Activated CD4-positive, alpha-beta T cell treated with anti-CD3 and anti-CD28 coated beads, Interleukin-2, Interleukin-6, amounts not matched to agents 100 ng/mL and 50 ng/mL, durations not matched to agents 16 hours and 8 hours (primary cell): Measurements from ENCODE around the gene THOP1.
"Not testable (repeated sequence)": the region's sequence is repeated elsewhere in the genome, so short reads cannot be mapped to it uniquely, and the experiment has no call there.

Experiments used
- DNase-seq: peaks from one replicate; pipeline ENCODE4 v3.0.0-alpha.2; 2020

The THOP1 gene

GRCh38 chr19:2805261-2805900 lies 20.1 kb downstream of the THOP1 start:
- no peak for DNase-seq

- DNase-seq = no peak
Observed at GRCh38 chr19:2805991-2806649, 20.8 kb downstream of the THOP1 start.

- DNase-seq = no peak
Observed at GRCh38 chr19:2806736-2807378, 21.6 kb downstream of the THOP1 start.

- DNase-seq = no peak
Observed at GRCh38 chr19:2807379-2808128, 22.3 kb downstream of the THOP1 start.

- DNase-seq = no peak
Observed at GRCh38 chr19:2808129-2808941, 23.0 kb downstream of the THOP1 start.

GRCh38 chr19:2809387-2810140 lies 24.3 kb downstream of the THOP1 start:
- DNase-seq = no peak

- DNase-seq = no peak
Observed at GRCh38 chr19:2810141-2811091, 25.1 kb downstream of the THOP1 start.

GRCh38 chr19:2811221-2811722 lies 26.0 kb downstream of the THOP1 start:
- DNase-seq = no peak

GRCh38 chr19:2811735-2812413 lies 26.6 kb downstream of the THOP1 start:
- no peak for DNase-seq

- DNase-seq = no peak
Observed at GRCh38 chr19:2812414-2813234, 27.3 kb downstream of the THOP1 start.

GRCh38 chr19:2813235-2814160 lies 28.2 kb downstream of the THOP1 start:
- DNase-seq = no peak

- DNase-seq = no peak
Observed at GRCh38 chr19:2814426-2814825, 29.1 kb downstream of the THOP1 start.

- no peak for DNase-seq
Observed at GRCh38 chr19:2815191-2815614, 29.9 kb downstream of the THOP1 start.

GRCh38 chr19:2815923-2816322 lies 30.6 kb downstream of the THOP1 start:
- DNase-seq = no peak

GRCh38 chr19:2816641-2817040 lies 31.3 kb downstream of the THOP1 start:
- DNase-seq = no peak

- not testable (repeated sequence) for DNase-seq
Observed at GRCh38 chr19:2817237-2817829, 32.0 kb downstream of the THOP1 start.

GRCh38 chr19:2819540-2820111 lies 34.3 kb downstream of the THOP1 start, which contains the start of gene ZNF554:
Gene ZNF554 (plus strand): TSS chr19:2819868. CDS start chr19:2820072, 204 bp downstream.
- peak; percentile 98 for DNase-seq
